K562 (cell line): ENCODE measurements around the gene SRSF6. TPM values are rescaled to one million over a fixed set of nuclear protein-coding genes. Genes with fewer than 3 reads are reported as not detected.
A peak's percentile ranks its signal among the peaks of the same experiment; 100 is the strongest.

ENCODE experiments used
- GTF2A2 ChIP-seq: IDR thresholded peaks from 2 replicates; pipeline ENCODE4 v1.6.1; 2016; ENCODE audit warnings: mild to moderate bottlenecking, missing genetic modification characterization, missing compliant biosample characterization
- HIVEP1 ChIP-seq: fragments of 250-450 bp; sonication (Bioruptor Pico); IDR thresholded peaks from 2 replicates; pipeline ENCODE4 v1.4.0; 2020; ENCODE audit warnings: mild to moderate bottlenecking
- MTF1 ChIP-seq: fragments of 250-450 bp; sonication (Bioruptor Pico); IDR thresholded peaks from 2 replicates; pipeline ENCODE4 v1.9.0; 2021; ENCODE audit warnings: moderate library complexity, mild to moderate bottlenecking, inconsistent platforms, borderline replicate concordance
- PRMT5 ChIP-seq: sonication (generic); formaldehyde crosslinking; IDR thresholded peaks from 2 replicates; pipeline ENCODE4 v1.5.0; 2020; ENCODE audit warnings: missing genetic modification reagents
- RREB1 ChIP-seq: fragments of 250-450 bp; sonication (Bioruptor Pico); IDR thresholded peaks from 2 replicates; pipeline ENCODE4 v1.4.0; 2020
- SAFB ChIP-seq: fragments of 200-400 bp; formaldehyde crosslinking; IDR thresholded peaks from 2 replicates; pipeline ENCODE4 v1.6.1; 2017; ENCODE audit warnings: low read depth, low read length, borderline replicate concordance
- SP1 ChIP-seq: sonication (generic); formaldehyde crosslinking; IDR thresholded peaks from 2 replicates; pipeline ENCODE4 v1.8.1; 2022; ENCODE audit warnings: mild to moderate bottlenecking, missing genetic modification reagents
- TAF15 ChIP-seq: fragments of 200-400 bp; formaldehyde crosslinking; IDR thresholded peaks from 2 replicates; pipeline ENCODE4 v1.6.1; 2017; ENCODE audit warnings: mild to moderate bottlenecking, low read depth, low read length, moderate library complexity
- TSHZ1 ChIP-seq: fragments of 250-450 bp; sonication (Bioruptor Pico); IDR thresholded peaks from 2 replicates; pipeline ENCODE4 v1.4.0; 2020; ENCODE audit warnings: mild to moderate bottlenecking, moderate library complexity
- ZNF197 ChIP-seq: fragments of 200-800 bp; sonication (Bioruptor generic); IDR thresholded peaks from 2 replicates; pipeline ENCODE4 v1.6.1; 2016; ENCODE audit warnings: low read depth, missing genetic modification characterization, missing compliant biosample characterization
- ZNF232 ChIP-seq: sonication (generic); formaldehyde crosslinking; IDR thresholded peaks from 2 replicates; pipeline ENCODE4 v1.8.0; 2022; ENCODE audit warnings: mild to moderate bottlenecking, missing genetic modification reagents
- ZNF324 ChIP-seq: fragments of 250-450 bp; sonication (Bioruptor Pico); IDR thresholded peaks from 2 replicates; pipeline ENCODE4 v1.4.0; 2020; ENCODE audit warnings: mild to moderate bottlenecking
- ZNF639 ChIP-seq, 2 experiments: fragments of 200-800 bp in 1 of 2; sonication (Bioruptor generic) in 1 of 2; sonication (generic) in 1 of 2; formaldehyde crosslinking in 1 of 2; IDR thresholded peaks in 1 of 2; conservative IDR thresholded peaks in 1 of 2; 2 replicates each; pipeline versions ENCODE4 v1.5.0 to v1.6.1; 2016 to 2020; ENCODE audit warnings: missing compliant biosample characterization in 1 of 2, missing genetic modification characterization in 1 of 2, missing genetic modification reagents in 1 of 2
- polyA plus RNA-seq, 8 experiments: library from polyadenylated mRNA; depleted of rRNA in 4 of 8; stranded (reverse) in 5 of 8; unstranded in 3 of 8; fragments of >200 nt; fragmentation: Nextera tagmentation in 2 of 8; fragmentation: Illumina TruSeq in 1 of 8; extraction: Ambion mirVana in 2 of 8; extraction: Trizol in 1 of 8; gene quantifications; 2 replicates each; pipeline versions ENCODE4 v1.2.1 to v1.2.3, GENCODE V29; 2011 to 2014; ENCODE audit warnings: inconsistent platforms in 1 of 8, missing spikeins in 1 of 8
- total RNA-seq, 7 experiments: library from RNA; depleted of rRNA in 6 of 7; stranded (reverse); fragments of >200 nt in 6 of 7; fragmentation: Illumina TruSeq in 2 of 7; extraction: Trizol in 2 of 7; gene quantifications; 2 replicates each; pipeline versions ENCODE4 v1.2.1 to v1.2.3, GENCODE V29; 2011 to 2021; ENCODE audit warnings: low replicate concordance in 1 of 7

The SRSF6 gene
- total and polyA plus RNA-seq, 9 of the 15 experiments (the other 6 are each of a cell fraction or from before 2014, with no cell fraction given), result 52.4 to 165 (median 117) TPM

GRCh38 chr20:43457640-43458421, at the start of gene SRSF6 (continued):
- peak in 1 of 2 experiments; percentile 92; a peak in 2 of 4 replicates for TF ChIP-seq ZNF639 (CRISPR knock-in tag; conservative IDR thresholded peaks at IDR 0.05 in 1 of 2, IDR thresholded peaks at IDR 0.05 in 1 of 2)
- TF ChIP-seq TSHZ1 (CRISPR knock-in tag), result 0 out of 2 replicates have a peak, but pooled peaks have one; percentile 20
- no peak for TF ChIP-seq MTF1 (CRISPR knock-in tag)
- TF ChIP-seq PRMT5 (CRISPR knock-in tag), result peak; percentile 79; the same call in 1 of the 2 replicates
- TF ChIP-seq ZNF324 (CRISPR knock-in tag), result no peak
- TF ChIP-seq HIVEP1 (CRISPR knock-in tag), result peak; percentile 38; the same call in 1 of the 2 replicates
- 0 out of 2 replicates have a peak, but pooled peaks have one; percentile 15 for TF ChIP-seq RREB1
- peak; percentile 68; the same call in 1 of the 2 replicates for TF ChIP-seq ZNF232
- TF ChIP-seq SP1 (CRISPR knock-in tag), result peak; percentile 96
- no peak for TF ChIP-seq TAF15
- TF ChIP-seq SAFB, result 0 out of 2 replicates have a peak, but pooled peaks have one; percentile 41
- peak; percentile 98 for TF ChIP-seq ZNF197 (CRISPR knock-in tag)
- peak; percentile 84; the same call in 1 of the 2 replicates for TF ChIP-seq GTF2A2 (tag)
